Esophagus mucosa (tissue), 1 donor: ENCODE measurements around the gene KCNJ9. TPM values are rescaled to one million over a fixed set of nuclear protein-coding genes. Genes with fewer than 3 reads are reported as not detected.

Experiments
- ATAC-seq: fragments of 200-7000 bp; cut with Tn5 transposase; one replicate; pipeline ENCODE4 v1.9.1; 2020
- total RNA-seq: library from RNA; stranded (reverse); gene quantifications from one replicate; pipeline ENCODE4 v1.2.4, GENCODE V29; 2023
- donor health status: DM: yes; HTN: yes; CAD: no.

The KCNJ9 gene
- total RNA-seq, 1 donor from 2014 or later: not detected

DNA sequence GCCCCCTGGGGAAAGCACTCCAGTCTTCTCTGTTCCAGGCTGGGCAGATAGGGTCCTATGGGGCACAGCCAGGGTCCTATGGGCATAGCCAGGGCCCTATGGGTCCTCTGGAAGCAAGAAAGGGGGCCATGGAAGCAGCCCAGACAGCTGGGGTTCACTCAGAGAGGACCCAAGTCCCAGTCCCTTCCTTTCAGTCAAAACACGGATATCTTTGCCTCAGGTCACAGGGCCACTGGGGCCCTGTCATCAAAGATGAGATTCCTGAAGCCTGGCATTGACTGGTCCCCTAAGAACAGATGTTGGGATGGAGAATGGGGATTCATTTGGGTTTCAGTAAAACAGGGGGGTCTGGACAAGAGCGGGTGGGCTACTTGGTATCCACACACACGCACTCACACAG is 8.5 kb downstream of the KCNJ9 start:
- no peak for ATAC-seq

DNA sequence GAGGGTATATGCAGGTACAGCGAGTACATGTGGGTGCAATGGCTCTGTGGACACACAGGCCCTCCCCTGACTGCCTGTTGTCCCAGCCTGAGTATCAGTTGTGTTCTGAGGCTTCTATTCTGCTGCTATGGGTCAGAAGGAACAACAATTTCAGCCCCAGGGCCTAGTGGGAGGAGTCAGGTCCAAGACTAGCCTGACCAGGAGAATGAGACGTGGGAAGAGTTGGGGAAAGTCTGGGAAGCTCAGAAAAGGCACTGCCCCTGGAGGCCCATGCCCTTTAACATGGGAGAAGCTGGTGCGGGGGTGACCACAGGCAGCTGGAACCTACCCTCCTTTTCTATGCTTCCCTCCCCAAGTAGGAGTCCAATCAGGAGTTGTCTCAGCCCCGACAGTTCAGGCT is 9.4 kb downstream of the KCNJ9 start:
- no peak for ATAC-seq

DNA sequence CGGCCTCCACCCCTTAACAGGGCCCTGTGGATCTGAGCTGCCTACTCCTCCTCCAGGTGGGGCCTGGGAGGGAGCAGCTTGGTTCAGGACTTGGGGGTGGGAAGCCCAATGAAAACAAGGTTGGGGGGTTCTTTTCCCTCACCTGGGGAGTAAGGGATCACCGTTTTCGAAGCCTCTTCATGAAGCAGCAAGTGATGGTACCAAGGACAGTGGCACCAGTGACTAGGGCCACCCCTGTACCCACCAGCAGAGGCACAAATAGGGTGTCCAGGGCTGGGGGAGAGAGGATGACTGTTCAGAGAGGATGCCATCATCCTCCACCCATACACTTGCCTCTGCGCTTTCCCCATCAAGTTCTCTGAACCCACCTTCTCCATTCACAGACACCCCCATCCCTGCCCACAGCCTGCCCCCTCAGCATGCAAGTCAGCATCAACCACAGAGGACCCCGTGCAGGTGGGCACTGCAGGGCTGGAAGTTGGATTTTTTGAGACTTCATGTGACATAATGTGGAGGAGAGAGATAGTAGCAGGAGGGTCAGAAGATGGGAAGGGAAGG is 10.4 kb downstream of the KCNJ9 start:
- no peak for ATAC-seq

DNA sequence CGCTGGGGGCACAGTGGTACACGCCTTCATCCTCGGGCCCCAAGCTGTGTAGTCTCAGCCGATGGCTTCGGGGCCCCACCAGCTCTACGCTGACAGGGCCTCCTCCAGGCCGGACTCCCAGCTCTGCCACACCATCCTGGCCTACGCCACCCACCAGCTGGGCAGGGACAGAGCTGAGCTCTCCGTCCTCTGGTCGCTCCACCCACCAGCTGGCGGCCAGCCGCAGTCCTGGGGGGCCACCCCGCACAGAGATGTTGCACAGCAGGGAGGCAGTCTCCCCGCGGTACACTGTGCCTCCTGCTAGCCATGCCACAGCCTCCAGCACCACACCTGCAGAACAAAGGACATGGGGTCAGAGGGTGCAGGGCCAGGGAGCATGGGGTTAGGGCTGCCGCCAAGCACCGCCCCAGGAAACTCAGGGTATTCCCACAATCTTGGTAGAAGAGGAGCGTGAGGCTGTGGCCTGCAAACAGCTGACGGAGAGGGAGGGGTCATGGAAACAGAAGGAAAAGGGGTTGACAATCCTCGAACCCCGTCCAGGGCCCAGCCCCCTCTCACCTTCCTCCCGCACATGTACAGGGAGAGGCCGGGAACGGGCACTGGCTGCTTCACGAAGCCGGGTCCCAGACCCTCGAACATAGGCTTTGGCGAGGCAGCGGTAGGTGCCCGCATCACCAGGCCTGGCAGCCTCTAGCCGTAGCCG is 11.2 kb downstream of the KCNJ9 start:
- ATAC-seq: no peak

DNA sequence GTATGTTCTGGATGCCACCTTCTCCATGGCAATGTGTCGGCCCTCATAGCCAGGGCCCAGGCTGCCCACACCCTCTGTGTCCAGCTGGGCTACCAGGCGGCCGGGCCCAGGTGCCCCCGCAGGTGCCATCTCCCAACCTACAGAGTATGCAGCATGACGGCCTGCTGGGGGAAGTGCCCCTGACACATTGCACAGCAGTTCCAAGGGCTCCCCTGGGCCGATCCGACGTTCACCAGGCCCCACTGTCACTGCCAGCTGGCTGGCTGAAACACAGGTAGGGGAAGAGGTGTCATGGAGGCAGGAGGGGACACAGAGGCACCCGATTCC is 11.7 kb downstream of the KCNJ9 start:
- ATAC-seq: no peak

DNA sequence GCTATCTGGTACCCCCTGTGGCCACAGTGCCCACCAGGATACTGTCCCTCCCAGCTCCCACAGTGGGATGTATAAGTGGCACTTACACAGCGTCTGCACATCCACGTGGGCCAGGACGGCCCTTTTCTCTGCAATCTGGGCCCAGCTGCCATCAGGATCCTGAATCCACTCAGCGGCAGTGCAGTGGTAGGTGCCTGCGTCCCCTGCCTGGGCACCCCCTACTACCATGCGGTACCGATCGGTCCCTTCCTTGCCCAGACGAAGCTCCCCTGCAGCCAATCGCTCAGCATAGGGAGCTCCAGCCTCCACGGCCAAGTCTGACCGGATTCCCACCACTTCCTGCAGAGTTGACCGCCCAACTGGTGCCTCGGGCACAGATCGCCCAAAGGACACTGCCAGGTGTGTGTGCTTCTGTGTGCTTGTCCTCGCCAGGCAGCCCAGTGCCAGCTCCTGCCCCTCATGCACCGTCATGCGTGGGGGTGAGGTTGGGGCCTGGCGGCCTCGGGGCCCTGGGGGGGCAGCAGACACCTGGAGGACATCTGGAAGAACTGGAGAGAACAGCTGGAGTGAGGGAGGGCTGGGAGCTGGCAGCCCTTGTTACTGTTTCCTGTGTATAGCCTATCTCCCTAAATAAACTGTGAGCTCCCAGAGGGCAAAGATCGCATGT is 12.4 kb downstream of the KCNJ9 start:
- ATAC-seq: no peak

DNA sequence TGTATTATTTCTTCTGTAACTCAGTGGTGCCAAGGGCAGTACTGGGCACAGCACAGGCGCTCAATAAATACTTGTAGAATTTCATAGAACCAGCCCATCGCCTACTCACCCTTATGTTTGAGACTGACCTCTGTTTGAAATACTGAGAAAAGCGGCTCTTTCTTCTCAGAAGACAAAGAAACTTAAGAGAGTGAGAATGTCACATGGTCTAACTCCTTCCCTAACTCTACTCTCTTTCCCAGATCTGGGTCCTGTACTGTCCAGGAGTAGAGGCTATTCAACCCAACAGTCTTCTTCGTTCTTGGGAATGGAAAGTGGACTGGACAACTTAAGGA is 12.9 kb downstream of the KCNJ9 start:
- no peak for ATAC-seq

DNA sequence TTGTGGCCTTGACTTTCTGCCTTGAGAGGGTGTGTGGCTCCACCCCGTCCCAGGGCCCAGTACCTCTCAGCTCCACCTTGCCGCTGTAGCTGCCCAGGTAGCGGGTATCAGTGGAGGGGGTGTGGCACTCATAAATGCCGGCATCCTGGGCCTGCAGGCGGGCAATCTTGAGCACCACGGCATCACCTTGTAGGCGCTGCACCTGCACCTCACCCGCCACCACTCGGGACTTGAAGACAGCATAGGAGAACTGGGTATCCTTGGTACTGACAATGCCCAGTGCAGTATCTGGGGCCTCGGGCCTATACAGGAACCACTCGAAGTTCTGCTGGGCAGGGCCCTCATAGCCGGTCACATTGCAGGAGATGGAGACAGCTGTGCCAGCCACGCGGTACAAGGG is 13.5 kb downstream of the KCNJ9 start:
- no peak for ATAC-seq

DNA sequence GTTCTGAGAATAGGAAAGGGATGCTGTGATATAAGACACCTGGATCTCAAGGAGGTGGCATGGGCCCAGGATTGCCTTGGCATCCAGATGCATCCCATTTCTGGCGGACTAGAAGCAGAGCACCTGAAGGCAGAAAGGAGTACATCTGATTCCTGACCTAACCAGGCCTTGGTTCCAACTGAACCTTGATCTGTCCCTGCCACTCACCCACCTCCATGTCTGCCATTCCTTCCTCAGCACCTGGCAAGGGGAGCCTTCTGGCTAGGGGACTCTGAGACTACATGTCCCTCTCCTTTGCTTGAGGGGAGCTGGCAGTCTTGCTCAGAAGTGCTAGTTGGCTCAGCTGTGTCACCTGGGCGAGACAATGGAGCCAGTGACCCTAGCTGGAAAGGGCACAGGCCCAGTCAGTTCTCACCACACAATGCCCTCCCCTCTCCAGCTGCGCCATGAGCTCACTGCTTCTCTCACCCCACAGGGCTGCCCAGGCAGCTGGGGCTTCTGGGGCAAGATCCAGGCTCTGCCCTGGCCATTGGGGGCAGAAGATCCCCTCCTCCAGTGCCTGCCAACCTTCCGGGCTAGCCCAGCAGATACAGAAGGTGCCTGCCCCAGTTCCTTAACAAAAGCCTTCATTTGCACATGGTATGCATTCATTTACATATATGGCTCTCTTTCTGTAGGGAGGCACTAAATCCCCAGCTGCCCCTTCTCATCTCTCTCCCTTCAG is 14.2 kb downstream of the KCNJ9 start:
- no peak for ATAC-seq

DNA sequence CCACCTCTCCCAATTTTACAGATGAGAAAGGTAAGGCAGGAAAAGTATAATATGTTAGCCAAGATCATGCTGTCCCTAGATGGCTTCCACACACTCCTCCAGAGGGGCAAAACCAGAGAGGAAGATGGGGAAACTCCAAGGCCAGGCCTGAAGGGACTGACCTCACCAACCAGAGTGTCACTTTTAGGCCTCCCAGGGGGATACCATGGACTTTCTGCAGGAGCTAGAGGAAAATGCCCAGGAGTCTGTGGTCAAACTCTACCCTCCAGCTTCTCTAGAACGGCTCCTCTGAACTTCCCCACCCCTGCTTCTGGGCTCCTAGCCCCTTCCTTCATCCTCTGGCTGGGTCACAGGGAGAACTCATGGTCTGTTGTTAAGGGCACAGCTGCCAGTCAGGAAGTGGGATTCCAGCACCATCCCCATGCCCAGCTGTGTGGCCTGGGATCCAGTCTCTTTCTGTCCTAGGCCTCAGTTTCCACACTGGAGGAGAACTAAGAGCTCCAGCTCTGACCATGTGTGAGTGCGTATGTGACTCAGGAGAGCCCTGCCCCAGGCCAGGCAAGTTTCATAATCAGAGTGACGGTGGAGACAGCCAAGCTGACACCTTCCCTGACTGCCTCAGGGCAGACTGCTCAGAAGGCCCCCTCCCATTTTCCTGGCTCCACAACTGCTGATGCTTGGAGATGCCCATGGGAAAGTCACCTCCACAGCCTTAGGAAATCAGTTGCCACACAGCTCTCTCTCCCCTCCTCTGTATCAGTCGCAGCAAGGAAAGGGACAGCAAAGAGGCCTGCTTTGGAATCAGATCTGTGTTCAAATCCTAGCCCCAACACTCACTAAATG is 15.2 kb downstream of the KCNJ9 start:
- peak; percentile 54 for ATAC-seq

DNA sequence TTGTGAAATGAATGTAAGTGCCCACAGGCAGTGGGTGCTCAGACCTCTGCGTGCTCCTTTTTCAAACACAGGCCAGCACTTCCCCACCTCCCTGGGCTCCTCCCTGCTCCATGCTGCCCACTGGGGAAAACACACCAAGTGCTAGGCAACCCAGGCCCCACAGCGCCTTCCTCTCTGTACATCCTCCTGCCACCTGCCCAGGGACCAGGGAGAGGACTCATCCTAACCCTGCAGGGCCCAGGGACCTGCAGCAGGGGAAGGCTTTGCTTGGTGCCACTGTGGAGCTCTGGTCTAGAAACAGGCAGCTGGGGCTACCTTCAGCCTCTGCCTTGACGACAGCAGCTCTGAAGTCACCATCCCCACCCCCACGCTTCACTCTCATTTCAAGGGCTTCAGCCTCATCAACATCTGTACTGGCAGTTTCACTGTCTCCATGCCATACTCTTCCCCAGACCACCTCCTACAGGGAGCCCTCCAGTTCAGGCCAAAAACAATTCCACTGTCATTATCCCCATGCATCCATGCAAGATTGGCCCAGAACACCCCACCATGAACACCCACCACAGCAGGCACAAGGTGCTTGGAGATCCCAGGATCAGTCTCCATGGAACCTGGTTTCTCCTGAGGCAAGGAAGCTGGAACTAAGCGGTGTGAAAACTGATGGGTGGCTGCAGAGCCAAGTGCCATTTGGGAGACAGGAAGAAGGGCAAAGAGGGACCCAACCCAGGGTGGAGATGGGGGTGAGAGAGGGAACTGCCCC is 16.0 kb downstream of the KCNJ9 start:
- no peak for ATAC-seq

DNA sequence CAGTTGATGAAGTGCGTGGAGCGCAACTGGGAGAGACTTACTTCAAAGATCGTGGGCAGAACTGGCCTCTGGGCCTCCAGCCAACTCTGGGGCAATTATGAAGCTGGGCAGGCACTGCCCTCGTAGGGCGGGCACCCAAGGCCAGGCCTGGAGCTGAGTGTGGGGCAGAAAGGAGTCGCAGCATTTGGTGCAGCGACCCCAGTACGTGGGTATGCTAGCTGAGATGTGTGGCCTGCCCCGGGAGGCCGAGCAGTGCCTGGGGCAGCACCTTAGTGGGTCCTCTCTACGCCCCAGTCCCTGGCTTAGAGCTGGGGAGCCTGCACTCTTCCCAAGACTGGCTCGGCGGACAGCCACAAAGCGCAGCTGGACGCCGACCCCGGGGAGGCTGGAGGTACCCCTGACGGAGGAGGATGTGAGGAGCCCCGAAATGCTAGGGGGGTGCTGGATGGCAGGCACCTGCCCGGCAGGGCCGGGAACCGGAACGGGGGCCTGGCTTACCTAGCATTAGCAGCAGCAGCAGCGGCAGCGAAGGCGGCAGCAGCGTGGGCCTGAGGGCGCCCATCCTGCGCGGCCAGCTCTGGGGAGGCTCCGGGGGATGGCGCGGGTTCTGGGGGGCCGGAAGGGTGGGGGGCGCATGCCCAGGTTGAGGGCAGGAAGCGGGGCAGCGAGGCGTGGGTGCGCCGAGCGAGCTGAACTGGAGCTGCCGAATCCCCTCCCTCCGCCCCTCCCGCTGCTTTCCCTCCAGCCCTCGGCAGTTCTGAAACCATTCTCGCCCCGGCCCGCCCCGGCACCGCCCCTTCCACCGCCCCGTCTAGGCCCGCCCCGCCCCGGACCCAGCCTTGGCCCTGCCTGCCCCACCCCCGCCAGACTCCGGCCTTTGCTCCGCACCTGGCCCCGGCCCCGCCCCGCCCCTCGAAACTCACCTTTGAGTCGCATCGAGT is 16.8 kb downstream of the KCNJ9 start, which contains the start of gene IGSF8:
Gene IGSF8 (minus strand): TSS at position 709 of the 941 bp plus-strand sequence. CDS start 147 bp downstream, at position 562.
- ATAC-seq: peak; percentile 89

DNA sequence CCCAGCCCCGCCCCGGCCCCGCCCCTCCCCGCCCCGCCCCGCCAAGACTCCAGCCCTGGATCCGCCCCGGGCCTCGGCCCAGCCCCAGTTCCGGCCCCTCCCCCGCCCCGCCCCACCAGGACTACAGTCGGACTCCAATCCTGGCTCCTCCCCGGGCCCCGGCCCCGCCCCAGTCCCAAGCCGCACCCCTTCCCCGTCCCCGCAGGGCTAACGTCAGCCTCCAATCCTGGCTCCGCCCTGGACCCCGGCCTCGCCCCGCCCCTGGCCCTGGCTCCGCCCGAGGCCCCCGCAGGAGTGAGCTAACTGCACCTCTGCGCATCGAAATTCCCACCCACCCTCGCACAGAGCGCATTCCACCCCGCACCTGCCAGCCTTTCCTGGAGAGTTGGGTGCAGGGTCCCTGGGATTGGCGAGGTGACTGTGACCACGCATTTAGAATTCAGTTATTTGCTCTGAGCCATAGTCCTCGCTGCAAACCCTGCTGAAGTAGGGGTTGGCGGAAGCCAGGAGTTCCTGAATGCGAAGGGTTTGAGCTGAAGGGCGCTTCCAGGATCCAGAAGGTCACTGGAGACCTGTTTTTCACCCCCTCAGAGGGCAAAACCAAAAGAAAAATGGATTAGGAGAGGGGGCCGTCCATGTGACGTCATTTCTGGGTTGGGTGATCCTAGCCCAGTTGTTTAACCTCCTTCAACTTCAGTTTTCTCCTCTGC is 17.7 kb downstream of the KCNJ9 start:
- ATAC-seq: peak; percentile 85

DNA sequence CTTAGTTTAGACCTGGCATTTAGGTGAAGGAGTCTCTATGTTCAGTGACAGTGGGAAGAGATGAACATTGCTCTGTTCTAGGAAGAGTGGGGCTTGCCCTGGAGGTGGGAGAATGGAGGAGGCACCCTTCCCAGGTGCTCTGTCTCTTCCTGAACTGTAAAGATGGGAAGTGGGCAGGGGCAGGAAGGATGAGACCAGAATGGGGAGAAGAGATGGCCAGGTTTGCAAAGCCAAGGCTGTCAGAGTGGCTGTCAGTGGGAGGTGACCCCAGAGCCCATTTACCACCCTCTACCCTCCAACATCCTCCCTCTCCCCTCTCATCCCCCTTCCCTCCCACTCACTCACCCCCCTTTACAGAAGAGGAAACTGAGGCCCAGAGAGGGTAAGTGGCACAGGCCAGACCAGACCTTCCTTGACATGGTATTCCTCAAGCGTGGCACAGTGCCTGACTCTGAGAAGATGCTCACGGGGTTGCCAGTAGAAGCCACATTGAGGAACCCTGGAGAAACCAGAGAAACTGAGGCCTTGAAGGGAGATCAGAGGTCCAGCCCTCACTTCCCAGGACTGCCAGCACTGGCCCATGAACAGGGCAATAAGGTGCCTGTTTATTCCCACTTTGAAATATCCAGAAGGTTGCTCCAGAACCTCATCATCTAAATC is 18.5 kb downstream of the KCNJ9 start:
- ATAC-seq: no peak

DNA sequence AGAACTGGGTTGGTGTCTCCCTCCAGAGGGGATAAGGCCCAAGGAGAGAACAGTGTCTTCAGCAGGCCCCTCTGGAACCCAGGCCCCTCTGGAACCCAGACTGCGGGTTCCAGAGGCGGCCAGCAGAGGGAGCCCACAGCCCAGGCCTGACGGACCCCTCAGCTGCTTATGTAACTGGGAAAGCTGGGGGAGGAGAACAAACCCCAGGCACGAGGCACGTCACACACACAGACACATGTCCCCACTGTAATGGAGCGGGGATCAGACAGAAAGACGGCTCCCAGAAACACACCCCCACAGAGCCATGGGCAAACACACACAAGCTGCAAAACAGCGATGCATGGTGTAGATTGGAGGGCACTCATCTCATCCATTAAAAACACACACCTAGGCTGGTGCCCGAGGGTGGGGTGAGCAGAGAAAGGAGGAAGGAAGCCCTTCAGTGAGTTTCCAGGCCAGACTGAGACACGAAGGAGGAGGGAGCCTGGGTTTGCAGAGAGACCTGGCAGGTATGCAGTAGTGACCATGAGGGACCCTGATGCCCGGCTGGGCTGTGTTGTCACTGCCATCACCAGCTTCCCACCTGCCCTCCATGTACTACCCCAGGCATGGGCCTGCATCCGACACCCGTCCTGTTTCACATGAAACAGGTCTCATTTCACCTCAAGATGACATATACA is 19.8 kb downstream of the KCNJ9 start:
- ATAC-seq: peak; percentile 37

DNA sequence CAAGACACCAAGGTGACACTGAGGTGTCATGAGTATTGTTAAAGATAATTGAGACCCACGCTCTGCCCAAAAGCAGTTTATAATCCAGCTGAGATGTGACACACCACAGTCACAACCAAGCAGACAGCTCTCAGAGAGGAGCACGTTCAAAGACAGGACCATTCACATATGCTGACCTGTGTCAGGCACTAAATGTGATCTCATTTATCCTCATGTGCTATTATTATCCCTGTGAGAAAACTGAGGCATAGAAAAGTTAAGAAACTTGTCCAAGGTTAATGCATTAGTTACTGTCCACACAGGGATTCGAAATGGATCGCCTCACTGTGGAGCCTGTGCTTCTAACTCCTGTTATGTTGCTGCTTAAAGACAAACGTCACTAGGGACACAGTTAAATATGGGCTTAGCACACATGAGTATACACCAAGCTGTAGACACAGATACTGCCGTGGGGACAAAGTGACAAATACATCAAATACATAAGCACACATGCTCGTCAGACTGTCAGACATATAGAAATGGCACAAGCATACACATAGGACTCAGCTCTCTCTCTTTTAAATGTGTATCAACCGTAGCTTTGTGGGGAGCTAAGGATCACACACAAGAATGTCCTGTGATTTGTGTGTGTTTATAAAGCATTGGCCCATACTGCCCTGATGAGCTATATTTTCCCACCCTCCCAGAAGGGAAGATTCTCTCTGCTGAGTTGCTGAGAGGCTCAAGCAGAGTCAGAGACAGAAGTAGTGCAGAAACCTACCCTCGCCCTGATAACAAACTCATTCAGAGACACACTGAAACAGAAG is 20.6 kb downstream of the KCNJ9 start:
- no peak for ATAC-seq

DNA sequence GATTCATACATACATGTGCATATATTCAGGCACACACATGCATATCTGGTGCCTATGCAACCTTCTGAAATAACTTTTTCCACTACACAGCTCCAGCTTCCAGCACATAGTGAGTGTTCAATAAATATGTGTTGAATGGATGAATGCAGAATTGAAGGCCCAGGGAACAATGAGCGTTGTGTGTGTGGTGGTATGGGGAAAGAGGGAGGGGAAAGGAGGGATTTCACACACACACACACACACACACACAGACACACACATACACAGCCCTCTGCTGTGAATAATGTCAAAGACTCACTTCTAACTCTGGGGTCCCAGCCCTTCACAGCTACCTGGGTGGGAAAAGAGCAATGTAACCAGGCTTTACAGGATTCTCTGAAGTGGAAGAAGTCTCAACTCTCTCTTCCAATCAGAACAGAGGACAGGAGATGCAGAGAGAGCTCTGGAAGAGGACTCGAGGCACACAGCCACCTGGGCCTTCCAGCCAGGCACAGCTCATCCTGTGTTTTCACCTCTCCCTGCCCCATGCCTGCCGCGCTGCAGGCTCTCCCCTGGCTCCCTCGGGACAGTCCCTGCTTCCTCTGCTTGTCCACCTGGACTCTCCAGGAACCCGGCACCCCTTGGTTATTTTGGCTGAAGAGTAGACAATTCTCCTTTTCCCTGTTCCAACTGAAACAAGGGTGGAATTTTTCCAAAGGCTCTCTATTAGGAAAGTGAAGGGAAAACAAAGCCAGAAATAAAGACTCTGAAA is 22.5 kb downstream of the KCNJ9 start:
- ATAC-seq: no peak
